Stimulated activated CD4-positive, alpha-beta T cell treated with anti-CD3 and anti-CD28 coated beads, TNF-alpha, amount 100 ng/mL, for 24 hours (primary cell): ENCODE measurements around the gene DDC.
"Not testable (repeated sequence)": the region's sequence is repeated elsewhere in the genome, so short reads cannot be mapped to it uniquely, and the experiment has no call there.

Source experiments
- DNase-seq, 3 experiments: peaks; one replicate each; pipeline ENCODE4 v3.0.0-alpha.2; 2020; ENCODE audit warnings: low read depth in 3 of 3

Gene DDC

DNA sequence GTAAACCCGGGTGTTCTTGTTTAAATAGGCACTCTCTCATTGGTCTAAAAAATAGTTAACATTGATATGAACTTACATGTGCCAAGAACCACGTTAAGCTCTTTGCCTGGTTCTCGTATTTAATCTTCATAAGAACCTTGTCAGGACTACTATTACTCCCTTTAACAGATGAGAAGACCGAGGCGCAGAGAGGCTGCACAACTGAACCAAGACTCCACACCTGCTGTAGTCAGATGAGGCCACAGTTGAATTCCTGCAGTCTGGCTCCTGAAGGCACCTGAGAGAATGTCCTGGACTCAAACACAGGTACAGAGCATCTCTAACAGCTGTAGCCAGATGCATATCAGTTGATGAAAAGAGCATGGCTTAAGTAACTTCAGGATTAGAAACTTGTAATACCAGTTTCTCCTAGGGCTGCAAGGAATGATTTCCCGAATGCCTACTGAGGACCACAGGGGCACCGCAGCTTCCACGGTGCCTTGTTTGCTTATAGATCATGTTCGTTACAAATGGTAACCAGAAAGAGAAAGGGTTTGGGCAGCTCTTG is 9.5 kb downstream of the DDC start:
- DNase-seq = no peak

DNA sequence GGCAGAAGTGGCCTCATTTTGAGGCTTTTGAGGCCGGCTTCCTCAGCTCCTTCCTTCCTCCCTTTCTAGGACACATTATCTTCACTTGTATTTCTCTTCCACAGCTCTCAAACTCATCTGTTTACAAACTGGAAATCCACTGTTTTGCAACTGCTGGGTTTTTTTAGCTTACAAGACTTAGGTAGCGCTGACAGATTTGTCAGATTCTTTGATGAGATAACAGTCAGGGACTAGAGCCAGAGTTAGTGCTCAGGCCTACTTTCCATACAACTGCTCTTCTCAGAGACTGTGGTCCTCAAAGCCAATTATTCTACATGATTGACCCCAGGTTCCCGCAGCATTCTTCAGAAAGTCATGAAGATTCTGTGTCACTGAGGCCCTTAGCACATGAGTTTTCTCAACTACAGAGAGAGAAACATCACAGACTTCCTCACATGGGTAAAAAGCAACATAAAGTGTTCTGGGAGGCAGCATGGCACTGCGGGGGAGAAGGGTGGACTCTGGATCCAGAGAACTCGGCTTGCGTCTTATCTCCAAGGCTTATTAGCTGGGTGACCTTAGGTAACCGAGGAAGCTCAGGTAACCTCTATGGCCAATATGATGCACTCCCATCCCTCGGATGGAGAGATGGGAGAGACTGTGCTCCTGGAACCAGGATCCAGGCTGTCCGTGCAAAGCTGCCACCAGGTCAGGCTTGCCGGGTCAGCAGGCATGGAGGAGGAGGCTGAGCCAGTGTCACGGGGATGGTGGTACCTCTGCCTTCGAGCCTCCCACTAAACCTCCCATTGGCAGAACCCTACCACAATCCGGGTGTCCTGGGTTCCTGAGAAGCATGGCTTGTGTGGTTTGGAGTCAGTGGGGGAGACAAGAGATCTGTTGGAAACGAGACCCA is 10.5 kb downstream of the DDC start:
- no peak for DNase-seq

DNA sequence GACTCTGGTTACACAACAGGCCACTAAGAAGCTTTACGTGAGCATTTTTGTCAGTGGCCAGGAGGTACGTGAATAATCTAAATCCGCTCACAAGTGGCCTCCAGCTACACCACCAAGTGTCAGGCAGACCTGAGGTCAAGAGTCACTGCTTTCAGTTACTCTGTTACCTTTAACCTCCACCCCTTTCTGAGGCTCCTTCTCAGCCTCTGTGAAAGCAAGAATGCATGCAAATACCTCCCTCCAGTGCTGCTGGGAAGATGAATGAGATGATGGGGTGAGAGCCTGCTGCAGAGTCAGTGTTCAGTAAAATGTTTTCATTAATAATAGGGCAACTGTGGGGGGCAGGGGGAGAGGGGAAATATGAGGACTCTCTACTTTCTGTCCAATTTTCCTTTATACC is 11.2 kb downstream of the DDC start:
- no peak for DNase-seq

DNA sequence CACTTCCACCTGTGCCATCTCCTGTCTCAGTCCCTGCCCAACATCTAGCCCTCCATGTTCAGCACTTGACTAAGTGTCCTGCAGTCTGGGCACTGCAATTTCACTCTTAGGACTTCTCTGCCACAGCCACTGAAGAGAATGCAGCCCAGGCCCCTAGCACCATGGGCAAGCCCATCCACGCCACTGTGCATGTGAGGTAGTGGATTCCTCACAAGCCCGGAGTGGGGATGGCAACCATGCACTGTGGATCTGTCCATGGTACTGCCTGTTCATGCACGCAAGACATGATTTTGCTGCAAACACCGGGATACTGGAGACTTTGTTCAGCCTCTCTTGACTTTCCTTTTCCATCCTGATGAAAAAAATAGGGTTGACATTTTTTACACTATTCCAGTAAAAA is 12.3 kb downstream of the DDC start:
- no peak for DNase-seq

DNA sequence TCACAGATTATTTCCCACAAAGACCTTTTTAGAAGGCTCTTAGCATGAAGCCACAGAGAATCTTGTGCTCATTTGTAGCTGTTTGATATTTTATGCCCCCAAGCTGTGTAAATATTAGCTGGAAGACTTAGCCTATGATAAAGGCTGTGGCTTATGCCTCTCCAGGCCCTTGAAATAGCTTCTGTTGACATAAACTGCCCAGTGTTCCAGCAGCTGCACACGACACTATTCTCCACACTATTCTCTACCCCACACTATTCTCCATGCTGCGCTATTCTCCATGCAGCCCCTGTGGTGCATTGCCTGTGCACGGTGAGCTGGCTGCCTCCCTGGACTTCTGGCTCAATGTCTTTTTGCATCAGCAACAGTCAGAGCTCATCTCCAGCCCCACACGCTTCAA is 13.1 kb downstream of the DDC start:
- no peak for DNase-seq

DNA sequence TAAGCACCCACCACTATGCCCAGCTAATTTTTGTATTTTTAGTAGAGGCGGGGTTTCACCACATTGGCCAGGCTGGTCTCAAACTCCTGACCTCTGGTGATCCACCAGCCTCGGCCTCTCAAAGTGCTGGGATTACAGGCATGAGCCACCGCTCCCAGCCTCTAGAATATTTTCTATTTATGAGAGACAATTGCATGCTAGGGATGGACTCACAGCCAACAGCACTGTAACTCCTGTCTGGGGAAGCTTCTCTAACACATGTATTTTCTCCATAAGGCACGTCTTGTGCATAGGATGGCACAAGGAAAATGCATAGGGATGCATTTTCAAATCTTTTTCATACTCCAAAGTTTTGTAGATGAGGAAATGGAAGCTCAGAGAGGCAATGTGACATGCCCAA is 19.6 kb downstream of the DDC start:
- not testable (repeated sequence) for DNase-seq

DNA sequence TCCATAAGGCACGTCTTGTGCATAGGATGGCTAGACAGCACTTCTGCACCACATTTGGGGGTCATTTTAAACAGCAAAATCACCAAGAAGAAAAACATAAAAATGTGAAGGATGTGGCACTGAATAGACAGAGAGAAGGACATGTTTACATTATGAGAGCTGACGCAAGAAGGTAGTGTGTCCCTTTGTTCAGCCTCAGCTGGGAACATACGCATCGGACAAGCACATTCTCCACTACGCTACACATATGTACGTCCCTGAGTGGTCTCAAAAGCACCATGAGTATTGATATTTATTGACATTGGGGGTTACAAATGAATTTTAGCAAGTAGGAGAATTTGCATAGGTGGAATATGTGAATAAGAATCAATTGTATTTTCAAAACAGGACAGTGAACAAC is 20.2 kb downstream of the DDC start:
- DNase-seq = no peak

DNA sequence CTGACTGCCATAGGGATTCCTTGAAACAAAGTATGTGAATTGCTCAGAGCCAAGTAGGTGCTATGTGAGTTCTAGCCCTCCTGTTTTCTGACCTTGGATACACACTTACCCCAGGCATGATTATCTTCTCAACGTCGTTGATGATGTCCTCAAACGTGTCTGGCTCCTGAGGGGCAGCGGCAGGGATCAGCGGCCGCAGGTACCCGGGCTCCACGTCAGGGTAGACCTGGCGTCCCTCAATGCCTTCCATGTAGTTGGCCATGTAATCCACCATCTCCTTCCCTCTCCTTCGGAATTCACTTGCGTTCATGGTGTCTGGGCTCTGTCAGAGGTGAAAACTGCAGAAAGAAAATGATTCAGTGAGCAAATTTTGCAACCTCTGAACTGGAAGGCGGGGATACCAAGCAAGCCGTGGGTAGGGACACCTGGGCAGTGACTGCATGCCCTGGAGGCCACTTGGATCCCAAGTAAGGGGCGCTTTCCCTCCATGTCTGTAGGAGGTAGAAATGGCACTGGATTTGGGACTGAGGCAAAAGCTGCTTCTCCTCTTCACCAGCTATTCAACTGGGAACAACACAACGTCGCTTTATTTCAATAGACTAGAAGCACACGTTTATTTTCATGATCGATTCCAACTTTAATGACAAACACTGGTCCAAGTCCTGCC is 21.3 kb downstream of the DDC start:
- DNase-seq = no peak

DNA sequence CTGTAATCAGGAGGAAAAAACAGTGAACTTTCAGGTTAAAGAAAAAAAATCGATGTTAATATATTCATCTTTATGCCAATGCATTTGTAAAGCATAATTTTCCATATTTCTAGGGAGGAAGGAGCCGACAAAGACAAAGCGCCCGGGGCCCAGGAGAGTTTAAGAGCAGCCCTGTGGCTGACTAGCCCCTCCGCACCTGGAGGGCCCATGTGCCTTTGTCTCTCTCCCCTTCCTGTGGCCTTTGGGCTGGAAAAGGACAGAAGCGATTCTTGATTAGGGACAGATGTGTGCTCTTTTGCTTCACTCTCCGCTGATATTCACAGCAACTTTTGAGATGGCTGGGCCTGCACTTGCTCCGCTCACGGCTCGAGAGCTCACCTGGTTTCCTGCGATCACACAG is 23.1 kb downstream of the DDC start:
- no peak for DNase-seq

DNA sequence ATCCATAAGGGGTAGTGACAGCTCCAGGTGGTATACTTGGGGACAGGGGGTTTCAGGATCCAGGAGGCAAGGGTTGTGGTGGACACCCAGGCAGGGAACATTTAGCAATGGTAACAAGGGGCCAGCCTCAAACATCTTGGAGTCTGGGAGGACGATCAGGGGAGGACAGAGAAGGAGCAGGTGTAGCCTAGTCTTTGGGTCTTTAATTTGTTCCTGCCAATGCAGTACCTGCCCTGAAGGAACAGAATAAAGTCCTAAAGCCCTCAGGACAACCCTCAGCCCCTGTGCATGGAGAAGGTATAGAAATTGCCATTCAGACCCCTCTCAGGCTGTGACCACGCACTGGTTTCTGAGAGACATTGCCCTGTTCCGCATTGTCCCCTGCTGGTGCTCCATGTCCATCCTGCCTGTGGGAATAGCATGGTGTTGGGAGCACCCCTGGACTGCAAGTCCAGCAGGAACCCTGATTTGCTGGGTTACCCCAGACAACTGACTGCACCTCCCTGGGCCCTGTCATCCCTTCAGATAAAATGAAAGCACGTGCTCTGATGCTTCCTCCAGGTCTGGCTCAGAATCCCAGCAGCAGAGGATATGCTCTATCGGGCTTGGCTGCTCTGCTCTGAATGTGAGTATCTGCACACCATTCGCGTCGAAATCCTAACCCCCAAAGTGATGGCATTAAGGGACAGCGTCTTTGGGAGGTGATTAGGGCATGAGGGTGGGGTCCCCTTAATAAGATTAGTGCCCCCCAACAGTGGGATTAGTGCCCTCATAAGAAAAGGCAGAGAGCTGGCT is 24.2 kb downstream of the DDC start:
- no peak for DNase-seq

DNA sequence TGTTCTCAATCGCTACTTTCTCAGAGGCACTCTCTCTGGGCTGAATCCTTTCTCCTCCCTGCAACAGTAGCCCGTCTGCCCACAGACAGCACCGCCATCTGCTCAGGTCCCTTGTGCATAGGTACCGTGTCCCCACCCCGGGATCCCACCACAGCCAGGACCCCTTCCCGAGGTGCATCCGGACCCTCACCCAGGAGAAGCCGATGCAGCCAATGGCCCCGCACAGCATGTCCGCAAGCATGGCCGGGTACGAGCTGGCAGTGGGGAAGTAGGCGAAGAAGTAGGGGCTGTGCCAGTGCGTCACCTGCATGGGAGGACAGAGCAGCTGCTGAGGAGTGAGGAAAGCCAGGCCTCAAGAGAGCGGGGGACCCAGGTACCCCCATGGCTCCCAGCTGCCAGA is 25.5 kb downstream of the DDC start:
- DNase-seq = no peak

DNA sequence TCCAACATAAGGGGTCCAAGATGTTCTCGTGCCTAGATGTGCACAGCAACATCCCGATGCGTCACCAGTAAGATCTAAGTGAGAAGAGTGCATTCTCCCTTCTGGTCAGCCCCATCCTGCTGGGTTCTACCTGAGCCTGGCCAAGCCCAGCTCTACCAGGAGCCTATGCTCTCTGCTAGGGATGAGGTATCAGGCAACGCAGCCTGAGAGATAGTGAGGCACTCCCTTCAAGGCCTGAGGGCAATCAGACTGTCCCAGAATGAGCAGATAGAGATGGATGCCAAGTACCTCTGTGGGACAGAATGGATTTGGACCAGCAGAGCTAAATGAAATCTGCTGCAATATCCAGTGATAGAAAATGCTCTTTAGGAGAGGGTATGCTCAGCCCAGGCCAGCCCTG is 26.7 kb downstream of the DDC start:
- no peak for DNase-seq

DNA sequence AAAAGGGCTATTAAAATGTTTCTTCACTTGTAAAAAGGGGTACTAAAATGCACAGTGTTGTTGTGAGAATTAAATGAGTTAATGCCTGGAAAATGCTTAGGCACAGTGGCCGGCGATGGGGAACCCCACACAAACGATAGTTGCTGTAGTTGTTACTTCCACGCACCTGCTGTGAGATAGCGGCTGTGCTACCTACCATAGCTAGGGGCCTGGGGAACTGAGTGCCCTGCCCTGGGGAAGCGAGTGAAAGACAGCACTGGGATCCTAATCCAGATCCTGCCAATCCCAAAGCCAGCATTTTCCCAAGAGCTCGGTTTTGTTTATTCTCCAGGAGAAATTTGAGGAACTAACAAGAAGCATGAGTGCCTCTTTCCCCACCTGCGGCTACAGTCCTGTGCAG is 27.8 kb downstream of the DDC start:
- DNase-seq = no peak

DNA sequence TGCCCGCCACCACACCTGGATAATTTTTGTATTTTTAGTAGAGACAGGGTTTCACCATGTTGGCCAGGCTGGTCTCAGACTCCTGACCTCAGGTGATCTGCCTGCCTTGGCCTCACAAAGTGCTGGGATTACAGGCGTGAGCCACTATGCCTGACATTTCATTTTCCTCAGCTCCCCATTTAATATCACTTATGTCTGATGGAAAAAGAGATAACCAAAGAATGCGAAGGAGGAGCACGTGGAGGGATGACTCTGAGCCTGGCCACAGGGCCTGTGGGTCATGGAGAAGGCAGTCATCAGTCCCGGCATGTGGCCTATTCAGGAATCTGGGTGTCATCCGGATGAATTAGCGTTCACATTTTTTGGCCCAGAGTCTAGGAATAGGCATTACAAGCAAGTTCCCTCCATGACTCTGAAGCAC is 29.9 kb downstream of the DDC start:
- DNase-seq = not testable (repeated sequence)

DNA sequence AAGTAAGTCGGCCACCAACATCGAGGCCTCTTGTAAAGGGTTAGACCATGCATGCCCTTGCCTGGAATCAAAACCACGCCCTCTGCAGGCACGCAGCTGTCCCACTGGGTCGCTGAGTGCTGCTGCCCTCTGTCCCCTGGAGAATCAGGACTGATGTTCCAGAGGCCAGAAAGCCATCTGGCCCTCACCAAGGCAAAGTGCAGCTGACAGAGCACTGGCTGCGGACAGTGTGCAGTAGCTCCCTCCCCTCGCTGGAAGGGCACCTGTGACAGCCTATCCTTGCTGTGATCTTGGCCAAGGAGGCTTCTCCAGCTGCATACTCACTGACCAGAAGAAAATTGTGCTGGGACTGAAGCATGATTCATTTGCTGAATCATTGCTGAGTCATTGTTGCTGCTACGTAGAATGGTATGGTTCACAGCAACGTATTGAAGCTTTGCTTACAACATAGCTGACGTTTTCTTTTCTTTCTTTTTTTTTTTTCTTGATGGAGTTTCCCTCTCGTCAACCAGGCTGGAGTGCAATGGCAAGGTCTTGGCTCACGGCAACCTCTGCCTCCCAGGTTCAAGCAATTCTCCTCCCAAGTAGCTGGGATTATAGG is 30.4 kb downstream of the DDC start:
- DNase-seq = no peak

DNA sequence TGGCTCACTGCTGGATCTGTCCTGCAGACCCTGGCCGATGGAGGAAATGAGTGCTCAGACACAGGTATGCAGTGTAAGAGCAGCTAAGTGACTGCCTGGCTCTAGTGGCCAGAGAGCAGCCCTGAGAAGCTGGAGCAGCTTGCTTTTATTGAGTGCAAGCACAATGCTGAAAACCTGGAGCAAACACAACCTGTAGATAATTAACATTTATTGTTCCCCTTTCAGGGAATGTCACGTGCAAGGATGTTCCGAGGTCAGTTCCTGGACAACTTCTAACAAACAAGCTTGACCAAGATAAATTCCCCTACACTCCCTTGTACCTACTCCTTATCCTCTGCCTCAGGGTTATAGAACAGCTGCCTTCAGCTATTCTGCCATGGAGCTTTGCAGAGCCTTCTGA is 31.3 kb downstream of the DDC start:
- no peak for DNase-seq

DNA sequence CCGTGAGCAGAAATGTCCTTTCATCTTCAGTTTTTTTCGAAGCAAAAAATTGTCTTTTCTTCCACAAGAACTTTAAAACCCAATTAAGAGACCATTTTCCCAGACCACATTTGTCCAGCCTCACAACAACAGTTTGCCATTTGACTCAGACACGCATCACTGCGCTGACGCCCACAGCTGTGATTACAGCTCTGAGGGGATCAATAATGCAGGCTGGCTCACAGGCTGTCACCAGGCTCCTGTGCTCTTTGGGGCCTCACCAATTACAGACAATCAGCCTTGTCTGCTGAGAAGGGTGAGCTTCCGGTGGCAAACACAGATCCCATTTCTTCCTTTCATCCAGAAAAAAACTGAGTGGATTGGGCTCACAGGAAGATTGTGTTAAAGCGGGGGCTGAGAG is 33.3 kb downstream of the DDC start:
- DNase-seq = peak in 1 of 3 experiments; percentile 10

DNA sequence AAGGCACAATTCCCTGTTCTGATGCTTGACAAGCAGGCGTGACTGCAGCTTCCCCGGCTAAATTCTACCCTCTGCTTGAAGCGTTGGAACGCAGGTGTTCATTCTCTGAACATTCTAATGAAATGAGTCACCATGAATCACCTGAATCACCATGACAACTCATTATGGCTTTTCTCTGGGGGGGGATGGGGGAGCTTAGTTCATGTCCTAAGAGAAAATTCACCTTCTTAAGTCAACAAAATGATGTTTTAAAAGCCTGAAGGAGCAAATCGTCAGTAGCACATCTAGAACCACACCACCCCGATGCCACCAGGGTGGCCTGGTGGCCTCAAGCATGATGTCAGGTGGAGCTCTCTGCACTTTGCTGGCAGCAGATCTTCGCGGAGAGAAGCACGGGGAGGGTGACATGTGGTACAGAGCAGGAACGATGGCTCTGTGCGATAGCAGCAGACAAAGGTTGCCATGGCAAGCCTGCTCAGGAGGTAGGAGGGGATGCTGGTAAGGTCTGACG is 33.7 kb downstream of the DDC start:
- peak in 2 of 3 experiments; percentile 8 to 14 for DNase-seq

DNA sequence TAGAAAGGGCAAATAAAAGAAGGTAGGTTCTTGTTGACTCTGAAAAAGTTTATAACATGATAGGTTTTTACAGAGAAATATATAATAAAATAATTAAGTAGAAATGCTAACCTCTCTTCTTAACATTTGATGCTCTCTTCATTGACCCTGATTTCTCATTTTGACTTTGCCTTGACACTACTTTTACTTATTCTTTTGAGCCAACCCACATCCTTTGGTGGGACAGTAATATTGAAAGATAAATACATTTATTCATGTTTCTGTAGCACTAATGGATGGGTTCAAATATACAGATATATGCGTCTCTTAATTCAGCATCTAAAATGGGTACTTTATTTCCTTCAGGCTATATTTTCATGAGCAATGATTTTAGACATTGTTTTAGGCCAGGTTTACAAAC is 34.4 kb downstream of the DDC start:
- no peak for DNase-seq

DNA sequence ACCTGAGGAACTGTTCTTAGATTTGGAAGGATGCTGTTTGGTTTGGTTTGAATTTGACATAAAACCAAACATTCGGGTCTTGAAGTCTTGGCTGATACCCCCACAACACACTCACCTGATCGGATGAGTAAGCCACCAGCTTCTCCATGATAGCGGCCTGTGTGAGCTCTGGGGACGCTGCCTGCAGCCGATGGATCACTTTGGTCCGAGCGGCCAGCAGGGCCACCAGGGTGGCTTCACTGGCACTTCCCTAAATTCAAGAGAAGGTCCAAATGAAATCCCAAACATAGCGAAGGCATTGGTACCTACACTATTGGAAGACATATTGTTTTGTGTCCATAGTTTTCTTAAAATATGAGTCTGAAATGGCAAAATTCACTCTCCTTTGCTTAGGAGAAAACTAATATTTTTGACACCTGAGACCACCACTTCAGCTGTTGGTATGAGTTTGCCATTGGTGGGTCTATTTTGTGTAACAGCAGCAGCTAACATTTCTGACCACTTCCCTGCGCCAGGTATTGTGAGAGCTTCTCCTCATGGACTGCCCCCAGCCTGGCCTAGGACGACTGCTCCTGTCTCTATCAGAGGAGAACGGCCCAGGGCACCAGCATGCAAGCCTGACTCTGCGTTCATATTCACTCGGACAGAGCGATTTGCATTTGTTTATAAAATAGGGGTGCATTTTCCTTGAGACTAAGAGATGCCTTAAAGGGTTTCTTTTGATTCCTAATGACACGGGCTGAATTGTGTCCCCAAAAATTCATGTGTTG is 35.9 kb downstream of the DDC start:
- no peak for DNase-seq
